Muscle of leg (tissue), 11 donors: Measurements from ENCODE around the gene IGF2BP2. TPM values are rescaled to one million over a fixed set of nuclear protein-coding genes. Genes with fewer than 3 reads are reported as not detected.
"Not testable (repeated sequence)": the region's sequence is repeated elsewhere in the genome, so short reads cannot be mapped to it uniquely, and the experiment has no call there.

ENCODE experiments used
- DNase-seq: peaks from one replicate; pipeline ENCODE4 v3.0.0; 2013
- H3K27ac ChIP-seq: one replicate; pipeline ENCODE4 v1.5.1; 2013; ENCODE audit warnings: mild to moderate bottlenecking, low read length, control low read depth
- H3K27me3 ChIP-seq: one replicate; pipeline ENCODE4 v1.6.1; 2013; ENCODE audit warnings: low read length; ENCODE audit not compliant: control insufficient read depth, insufficient read depth
- H3K36me3 ChIP-seq: one replicate; pipeline ENCODE4 v1.6.1; 2013; ENCODE audit warnings: low read length; ENCODE audit not compliant: control insufficient read depth, insufficient read depth
- H3K4me1 ChIP-seq: one replicate; pipeline ENCODE4 v1.6.1; 2013; ENCODE audit warnings: low read length; ENCODE audit not compliant: control insufficient read depth, insufficient read depth
- H3K4me3 ChIP-seq: one replicate; pipeline ENCODE4 v1.5.1; 2013; ENCODE audit warnings: low read length, control low read depth
- H3K9me3 ChIP-seq: replicated peaks from 2 replicates; pipeline ENCODE4 v1.6.1; 2013; ENCODE audit warnings: low read depth, low read length; ENCODE audit not compliant: control insufficient read depth
- WGBS: methylation state at CpG from one replicate; pipeline ENCODE4 v1.1.5; 2013; ENCODE audit warnings: missing lambda C conversion rate; ENCODE audit not compliant: insufficient coverage; 5-methylcytosine and 5-hydroxymethylcytosine counted together
- polyA plus RNA-seq, 8 donors: library from polyadenylated mRNA; unstranded; fragments of 120-200 nt; gene quantifications; one replicate each; pipeline versions ENCODE4 v1.2.1 to v1.2.3, GENCODE V29; 2013; ENCODE audit warnings: inconsistent platforms in 1 of 8, low replicate concordance in 1 of 8; ENCODE audit not compliant: insufficient read length in 8 of 8, insufficient read depth in 1 of 8
- total RNA-seq: library from RNA; stranded (reverse); fragments of 120-200 nt; gene quantifications from one replicate; pipeline ENCODE4 v1.2.4, GENCODE V29; 2013

The IGF2BP2 gene
- total and polyA plus RNA-seq, 9 donors, result 32.6 to 59.5 (median 46.1) TPM

DNA sequence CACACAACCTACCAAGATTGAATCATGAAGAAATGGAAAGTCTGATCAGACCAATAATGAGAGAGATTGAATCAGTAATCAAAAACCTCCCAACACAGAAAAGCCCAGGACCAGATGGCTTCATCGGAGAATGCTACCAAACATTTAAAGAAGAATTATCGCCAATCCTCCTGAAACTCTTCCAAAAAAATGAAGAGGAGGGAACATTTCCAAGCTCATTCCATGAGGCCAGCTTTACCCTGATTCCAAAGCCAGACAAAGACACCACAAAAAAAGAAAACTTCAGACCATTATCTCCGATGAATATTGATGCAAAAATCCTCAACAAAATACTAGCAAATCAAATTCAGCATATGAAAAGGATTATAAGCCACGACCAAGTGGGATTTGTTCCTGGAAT, 144.6 kb downstream of the IGF2BP2 start:
- Histone ChIP-seq H3K4me3 (no peak overlapping the region), H3K9me3 (no peaks in the 10 kb centered on the region), H3K4me1 (no peaks in the 10 kb centered on the region), H3K27me3 (no peaks in the 10 kb centered on the region), H3K27ac (no peak overlapping the region), H3K36me3 (peaks cover 27% of the 10 kb centered on the region)
- DNase-seq, result peak; percentile 29
- 20% methylated on average over 1 of the region's 4 CpGs for WGBS

DNA sequence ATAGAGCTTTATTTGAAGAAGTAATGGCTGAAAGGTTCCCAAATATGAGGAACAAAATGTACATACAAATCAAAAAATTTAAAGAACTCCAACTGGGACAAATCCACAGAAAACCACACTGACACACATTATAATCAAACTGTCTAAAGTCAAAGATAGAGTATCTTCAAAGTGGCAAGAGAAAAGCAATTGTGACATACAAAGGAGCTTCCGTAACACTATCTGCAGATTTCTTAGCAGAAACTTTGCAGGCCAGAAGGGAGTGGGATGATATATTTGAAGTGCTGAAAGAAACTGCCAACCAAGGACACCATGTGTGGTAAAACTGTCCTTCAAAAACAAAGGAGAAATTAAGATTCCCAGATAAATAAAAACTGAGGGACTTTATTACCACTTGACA, 146.8 kb downstream of the IGF2BP2 start:
- H3K4me3 ChIP-seq, result no peak overlapping the region

DNA sequence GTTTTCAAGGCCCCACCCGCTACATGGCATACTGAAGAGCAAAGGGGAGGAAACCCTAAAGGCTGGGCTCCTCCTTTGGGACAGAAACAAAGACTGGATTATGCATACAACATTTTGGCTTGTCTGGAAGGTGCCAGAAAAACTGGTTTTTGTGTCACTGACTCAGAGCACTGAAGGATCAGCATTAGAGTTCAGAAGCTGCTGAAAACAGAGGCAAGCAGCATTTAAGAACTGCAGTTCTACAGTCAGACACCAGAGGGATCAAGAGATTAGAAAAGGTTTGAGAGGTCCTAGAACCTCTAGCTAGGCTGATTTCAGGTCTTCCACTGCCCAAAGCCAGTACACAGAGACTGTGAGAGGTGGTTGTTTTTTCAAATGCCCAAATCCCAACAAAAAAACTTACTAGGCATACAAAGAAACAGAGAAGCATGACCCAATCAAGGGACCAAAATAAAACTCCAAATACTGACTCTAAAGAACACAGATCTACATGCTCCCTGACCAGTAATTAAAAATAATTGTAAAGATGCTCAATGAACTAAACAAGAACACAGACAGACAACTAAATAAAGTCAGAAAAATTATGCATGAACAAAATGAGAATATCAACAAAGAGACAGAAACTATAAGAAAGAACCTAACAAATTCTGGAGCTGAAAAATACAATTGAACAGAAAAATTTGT, 147.6 kb downstream of the IGF2BP2 start:
- H3K36me3 ChIP-seq, result peaks cover 27% of the 10 kb centered on the region
- H3K4me1 ChIP-seq, result no peaks in the 10 kb centered on the region
- no peak overlapping the region for H3K4me3 ChIP-seq
- H3K9me3 ChIP-seq, result no peaks in the 10 kb centered on the region
- 100% methylated on average over 1 of the region's 1 CpG for WGBS
- DNase-seq, result peak; percentile 77
- no peaks in the 10 kb centered on the region for H3K27me3 ChIP-seq
- H3K27ac ChIP-seq, result no peak overlapping the region

More for the DNA sequence above, 146.8 kb downstream of the IGF2BP2 start:
- Histone ChIP-seq H3K9me3 (no peaks in the 10 kb centered on the region), H3K27ac (no peak overlapping the region), H3K4me1 (no peaks in the 10 kb centered on the region), H3K27me3 (no peaks in the 10 kb centered on the region), H3K36me3 (peaks cover 22% of the 10 kb centered on the region)
- no CpG with 5 or more reads among the region's 1 CpG for WGBS
- no peak for DNase-seq

DNA sequence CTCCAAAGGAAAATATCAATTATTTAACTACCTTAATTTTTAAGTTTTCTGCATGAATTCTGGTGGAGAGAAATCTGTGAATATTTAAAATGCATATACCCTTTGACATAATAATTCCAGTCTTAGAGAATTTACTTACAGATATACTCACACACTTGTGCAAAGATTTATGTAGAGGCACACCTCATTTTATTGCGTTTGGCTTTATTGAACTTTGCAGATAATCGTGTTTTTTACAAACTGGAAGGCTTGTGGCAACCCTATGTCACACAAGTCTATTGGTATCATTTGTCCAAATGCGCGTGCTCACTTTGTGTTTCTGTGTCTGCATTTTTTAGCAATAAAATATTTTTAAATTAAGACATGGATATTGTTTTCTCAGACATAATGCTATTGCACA, 157.3 kb downstream of the IGF2BP2 start:
- WGBS, result 100% methylated on average over 1 of the region's 4 CpGs
- Histone ChIP-seq H3K9me3 (no peaks in the 10 kb centered on the region), H3K27ac (no peak overlapping the region), H3K4me3 (no peak overlapping the region), H3K36me3 (peaks cover 20% of the 10 kb centered on the region), H3K4me1 (no peaks in the 10 kb centered on the region), H3K27me3 (no peaks in the 10 kb centered on the region)
- DNase-seq, result no peak

DNA sequence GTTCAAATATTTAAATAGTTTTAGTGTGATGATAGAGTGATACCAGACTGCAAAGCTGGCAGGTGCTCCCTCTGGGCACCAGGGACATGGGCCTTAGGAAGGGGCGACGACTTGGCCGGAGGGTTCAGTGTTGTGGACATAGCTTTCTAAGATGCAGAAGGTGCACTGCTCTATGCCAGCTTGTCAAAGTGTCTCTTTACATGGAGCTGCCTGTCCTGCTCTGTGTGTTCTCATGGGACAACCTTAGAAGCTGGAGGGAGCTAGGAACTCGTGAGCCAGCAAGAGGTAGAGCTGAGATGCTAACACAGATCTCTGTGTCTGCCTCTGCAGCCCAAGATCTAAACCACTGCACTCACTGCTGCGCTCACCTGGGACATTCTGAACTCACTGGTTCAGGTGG, 160.9 kb downstream of the IGF2BP2 start:
- Histone ChIP-seq H3K9me3 (no peaks in the 10 kb centered on the region), H3K27ac (no peak overlapping the region), H3K4me3 (no peak overlapping the region), H3K27me3 (no peaks in the 10 kb centered on the region), H3K4me1 (peaks cover 2% of the 10 kb centered on the region), H3K36me3 (peaks cover 5% of the 10 kb centered on the region)
- DNase-seq, result no peak
- WGBS, result 100% methylated on average over 1 of the region's 5 CpGs

DNA sequence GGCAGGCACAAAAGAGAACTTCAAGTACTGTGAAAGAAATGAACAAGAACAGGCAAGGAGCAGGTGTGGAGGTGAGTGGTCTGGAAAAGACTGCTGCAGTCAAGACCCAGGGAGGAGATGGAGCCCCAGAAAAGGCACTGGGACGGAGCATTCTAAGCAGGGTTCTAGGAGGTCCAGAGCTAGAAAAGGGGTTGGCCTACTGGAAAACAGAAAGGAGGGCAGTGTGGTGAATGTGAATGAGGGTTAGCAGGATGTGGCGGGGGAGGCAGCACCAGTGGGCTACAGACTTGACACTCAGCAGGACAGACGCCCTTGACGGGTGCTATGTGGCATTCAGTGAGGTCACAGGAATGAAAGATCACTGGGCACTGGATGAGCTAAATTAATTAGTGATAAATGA, 163.1 kb downstream of the IGF2BP2 start:
- Histone ChIP-seq H3K36me3 (peaks cover 22% of the 10 kb centered on the region), H3K4me1 (peaks cover 2% of the 10 kb centered on the region), H3K4me3 (no peak overlapping the region), H3K9me3 (no peaks in the 10 kb centered on the region), H3K27ac (no peak overlapping the region), H3K27me3 (no peaks in the 10 kb centered on the region)
- WGBS, result 92% methylated on average over 4 of the region's 4 CpGs
- DNase-seq, result no peak

DNA sequence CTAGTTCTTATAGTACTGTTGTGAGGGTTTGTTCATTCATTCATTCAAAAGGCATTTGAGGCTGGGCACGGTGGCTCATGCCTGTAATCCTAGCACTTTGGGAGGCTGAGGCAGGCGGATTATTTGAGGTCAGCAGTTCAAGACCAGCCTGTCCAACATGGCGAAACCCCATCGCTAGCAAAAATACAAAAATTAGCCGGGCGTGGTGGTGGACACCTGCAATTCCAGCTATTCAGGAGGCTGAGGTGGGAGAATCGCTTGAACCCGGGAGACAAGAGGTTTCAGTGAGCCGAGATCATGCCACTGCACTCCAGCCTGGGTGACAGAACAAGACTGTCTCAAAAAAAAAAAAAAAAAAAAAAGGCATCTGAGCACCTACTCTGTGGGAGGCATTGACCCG, 163.5 kb downstream of the IGF2BP2 start:
- not testable (repeated sequence) for DNase-seq, H3K27ac ChIP-seq, H3K4me3 ChIP-seq, H3K27me3 ChIP-seq, H3K9me3 ChIP-seq, H3K4me1 ChIP-seq
- 83% methylated on average over 10 of the region's 10 CpGs for WGBS
- H3K36me3 ChIP-seq, result peaks cover 26% of the 10 kb centered on the region

DNA sequence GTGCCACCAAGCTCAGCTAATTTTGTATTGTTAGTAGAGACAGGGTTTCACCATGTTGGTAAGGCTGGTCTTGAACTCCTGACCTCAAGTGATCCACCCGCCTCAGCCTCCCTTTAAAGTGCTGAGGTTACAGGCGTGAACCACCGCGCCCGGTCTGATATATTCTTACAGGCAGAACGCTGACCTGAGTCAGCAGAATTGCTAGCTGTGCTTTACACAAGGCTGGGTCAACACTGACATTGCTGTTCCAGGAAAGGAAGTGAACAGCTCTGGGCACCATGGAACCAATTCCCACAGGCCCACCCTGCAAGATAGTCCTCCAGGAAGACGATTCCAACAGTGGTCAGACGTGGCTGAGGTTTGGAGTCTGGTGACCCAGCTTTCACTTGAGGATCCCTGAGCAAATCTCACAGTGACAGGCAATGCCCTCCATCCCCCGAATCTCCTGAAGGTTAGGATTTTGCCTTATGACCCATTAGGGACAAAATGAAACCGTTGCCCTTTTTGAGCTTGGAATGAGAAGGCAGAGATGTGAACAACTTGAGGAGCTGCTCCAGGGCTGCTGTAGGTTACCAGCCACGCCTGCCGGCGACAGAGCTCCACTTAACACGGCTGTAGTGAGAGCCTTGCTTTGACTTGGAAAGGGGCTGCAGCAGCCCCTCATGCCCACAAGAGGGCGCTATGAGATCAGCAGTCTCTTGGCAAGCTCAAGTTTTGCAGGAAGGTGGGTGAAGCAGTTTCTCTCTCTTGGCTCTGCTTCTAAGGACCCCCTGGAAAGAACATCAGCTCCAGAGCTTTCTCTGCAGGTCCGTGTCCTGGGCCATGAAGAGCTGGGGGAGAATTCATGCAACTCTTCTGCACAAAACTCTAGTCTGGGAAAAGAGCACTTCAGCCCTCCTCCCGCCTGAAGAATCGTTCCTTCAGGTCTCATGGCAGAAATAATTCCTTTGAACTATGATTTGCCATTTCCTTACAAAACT, 164.6 kb downstream of the IGF2BP2 start:
- no peak overlapping the region for H3K27ac ChIP-seq
- 48% methylated on average over 16 of the region's 18 CpGs for WGBS

DNA sequence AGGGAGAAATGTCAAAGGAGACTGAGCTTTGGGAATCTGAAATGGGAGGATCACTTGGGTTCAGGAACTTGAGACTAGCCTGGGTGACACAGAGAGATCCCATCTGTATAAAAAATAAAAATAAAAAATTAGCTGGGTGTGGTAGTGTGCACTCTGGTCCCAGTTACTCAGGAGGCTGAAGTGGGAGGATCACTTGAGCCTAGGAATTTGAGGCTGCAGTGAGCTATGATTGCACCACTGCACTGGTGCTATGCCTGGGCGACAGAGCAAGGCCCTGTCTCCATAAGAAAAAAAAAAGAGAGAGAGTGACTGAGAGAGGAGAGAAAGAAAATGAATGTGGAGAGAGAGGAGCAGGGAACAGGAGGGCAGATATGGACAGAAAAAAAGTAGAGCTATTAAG, 165.9 kb downstream of the IGF2BP2 start:
- DNase-seq, result no peak
- WGBS, result 73% methylated on average over 1 of the region's 1 CpG
- H3K4me3 ChIP-seq, result no peak overlapping the region
- H3K9me3 ChIP-seq, result no peaks in the 10 kb centered on the region
- H3K27ac ChIP-seq, result no peak overlapping the region
- H3K27me3 ChIP-seq, result no peaks in the 10 kb centered on the region
- peaks cover 49% of the 10 kb centered on the region for H3K36me3 ChIP-seq
- H3K4me1 ChIP-seq, result peaks cover 2% of the 10 kb centered on the region

More for the DNA sequence above, 164.6 kb downstream of the IGF2BP2 start:
- H3K4me3 ChIP-seq, result no peak overlapping the region
- DNase-seq, result peak; percentile 84
- no peaks in the 10 kb centered on the region for H3K27me3 ChIP-seq
- no peaks in the 10 kb centered on the region for H3K9me3 ChIP-seq
- peaks cover 36% of the 10 kb centered on the region for H3K36me3 ChIP-seq
- H3K4me1 ChIP-seq, result peaks cover 2% of the 10 kb centered on the region

DNA sequence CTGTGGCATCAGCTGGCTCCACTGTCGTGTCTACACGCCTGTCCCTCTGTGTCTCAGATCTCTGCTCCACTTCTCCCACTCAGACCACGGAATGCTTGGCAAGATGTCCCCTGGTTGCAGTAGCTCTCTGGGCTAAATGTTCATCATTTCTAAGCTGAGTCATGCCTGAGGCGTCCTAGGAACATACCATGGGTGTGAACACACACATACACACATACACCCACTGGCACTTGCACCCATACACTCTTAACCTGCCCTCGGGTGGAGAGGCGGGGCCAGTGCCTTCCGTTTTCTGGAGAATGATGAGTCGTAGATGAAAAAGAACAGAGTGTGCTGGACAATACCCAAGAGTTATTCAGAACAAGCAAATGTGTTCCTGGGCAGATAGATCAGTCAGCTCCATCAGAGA, 166.3 kb downstream of the IGF2BP2 start:
- H3K36me3 ChIP-seq, result peaks cover 53% of the 10 kb centered on the region
- H3K4me3 ChIP-seq, result no peak overlapping the region
- H3K9me3 ChIP-seq, result no peaks in the 10 kb centered on the region
- no peak overlapping the region for H3K27ac ChIP-seq
- H3K4me1 ChIP-seq, result peaks cover 2% of the 10 kb centered on the region
- H3K27me3 ChIP-seq, result no peaks in the 10 kb centered on the region
- DNase-seq, result no peak
- 63% methylated on average over 3 of the region's 8 CpGs for WGBS
